OCI-LY7 (cell line): Measurements from ENCODE around the gene INPP4A. TPM values are rescaled to one million over a fixed set of nuclear protein-coding genes. Genes with fewer than 3 reads are reported as not detected.

ENCODE experiments used
- BruUV-seq: library from RNA; stranded (reverse); fragments of 400-500 nt; replicated peaks from 2 replicates; lab custom pipeline; 2021; lab: Mats Ljungman, UMichigan
- CTCF ChIA-PET: fragments of 300-600 bp; sonication (Branson Sonifier 250); formaldehyde crosslinking; loops from one replicate; lab custom pipeline; 2022; ENCODE audit warnings: antibody characterized with exemption; ENCODE audit not compliant: unreplicated experiment; lab: Charles Lee
- POLR2A ChIA-PET: fragments of 300-600 bp; sonication (Branson Sonifier 250); formaldehyde crosslinking; loops from one replicate; lab custom pipeline; 2022; ENCODE audit warnings: antibody characterized with exemption; lab: Charles Lee
- DNase-seq: peaks from one replicate; pipeline ENCODE4 v3.0.0-alpha.2; 2015; ENCODE audit warnings: low spot score
- H2AFZ ChIP-seq: fragments of 200-600 bp; sonication (generic), shearing (Covaris generic); 2 replicates; pipeline ENCODE4 v1.6.1; 2014; ENCODE audit warnings: mild to moderate bottlenecking, antibody characterized with exemption, low read length, moderate library complexity
- H3K27ac ChIP-seq: fragments of 200-600 bp; sonication (generic); 2 replicates; pipeline ENCODE4 v1.5.1; 2014; ENCODE audit warnings: mixed run types, low read depth, mild to moderate bottlenecking, moderate library complexity, low read length, inconsistent platforms; ENCODE audit not compliant: poor library complexity, severe bottlenecking
- H3K36me3 ChIP-seq: fragments of 200-600 bp; sonication (generic); 2 replicates; pipeline ENCODE4 v1.6.1; 2014; ENCODE audit warnings: mild to moderate bottlenecking, antibody characterized with exemption, low read length, moderate library complexity, mixed read lengths; ENCODE audit not compliant: insufficient read depth
- H3K4me1 ChIP-seq: fragments of 200-600 bp; sonication (generic); 2 replicates; pipeline ENCODE4 v1.5.1; 2014; ENCODE audit warnings: mild to moderate bottlenecking, low read length; ENCODE audit not compliant: insufficient read depth, poor library complexity, severe bottlenecking
- H3K4me2 ChIP-seq: fragments of 200-600 bp; sonication (generic); 2 replicates; pipeline ENCODE4 v1.6.1; 2014; ENCODE audit warnings: mild to moderate bottlenecking, low read length
- H3K4me3 ChIP-seq: fragments of 200-600 bp; sonication (generic); 2 replicates; pipeline ENCODE4 v1.5.1; 2014; ENCODE audit warnings: mild to moderate bottlenecking, low read depth, low read length; ENCODE audit not compliant: poor library complexity, severe bottlenecking
- H3K79me2 ChIP-seq: fragments of 200-600 bp; sonication (generic); 2 replicates; pipeline ENCODE4 v1.6.1; 2016; ENCODE audit warnings: low read depth, mild to moderate bottlenecking, low read length, moderate library complexity, mixed read lengths; ENCODE audit not compliant: insufficient read depth
- H3K9me2 ChIP-seq: fragments of 200-600 bp; sonication (generic); 2 replicates; pipeline ENCODE4 v1.6.1; 2016; ENCODE audit warnings: mild to moderate bottlenecking, low read length, mixed read lengths; ENCODE audit not compliant: insufficient read depth
- H3K9me3 ChIP-seq: fragments of 200-600 bp; sonication (generic); 2 replicates; pipeline ENCODE4 v1.6.1; 2014; ENCODE audit warnings: mild to moderate bottlenecking, mixed run types, low read length, mixed read lengths
- H4K20me1 ChIP-seq: fragments of 200-600 bp; sonication (generic); 2 replicates; pipeline ENCODE4 v1.6.1; 2014; ENCODE audit warnings: mild to moderate bottlenecking, antibody characterized with exemption, low read length, moderate library complexity, mixed read lengths; ENCODE audit not compliant: insufficient read depth
- CTCF ChIP-seq: fragments of 200-600 bp; sonication (generic); conservative IDR thresholded peaks from 2 replicates; pipeline ENCODE4 v1.5.1; 2014; ENCODE audit warnings: mild to moderate bottlenecking, antibody characterized with exemption, low read length, moderate library complexity, mixed read lengths
- EZH2phosphoT487 ChIP-seq: fragments of 200-600 bp; sonication (generic); IDR thresholded peaks from 2 replicates; pipeline ENCODE4 v1.6.1; 2018; ENCODE audit warnings: low read depth, borderline replicate concordance, mild to moderate bottlenecking, mixed run types, antibody characterized with exemption, low read length, moderate library complexity, mixed read lengths
- intact Hi-C: fragments of 100-400 bp; cut with micrococcal nuclease; formaldehyde crosslinking; loops from one replicate; pipeline ENCODE4 v1.10.0; 2022; ENCODE audit not compliant: unreplicated experiment
- total RNA-seq, 2 experiments: library from RNA; depleted of rRNA in 1 of 2; stranded (reverse); fragments of >200 nt in 1 of 2; shearing (Covaris generic) in 1 of 2; gene quantifications; 2 replicates each; pipeline ENCODE4 v1.2.3, GENCODE V29; 2014 to 2022

Gene INPP4A
- total RNA-seq, 2 experiments from 2014 or later: 28.5 to 28.6 TPM

- CTCF ChIA-PET: no interaction called here
- POLR2A ChIA-PET: no interaction called here
Measured at GRCh38 chr2:98489971-98490962, 45.6 kb downstream of the INPP4A start.

GRCh38 chr2:98492441-98492840 lies 47.8 kb downstream of the INPP4A start:
- no peak for TF ChIP-seq CTCF
- H2AFZ ChIP-seq: no peak overlapping the region
- H3K4me2 ChIP-seq: no peak overlapping the region
- intact Hi-C loops: no loop called here
- no peaks in the 10 kb centered on the region for H3K9me2 ChIP-seq
- H3K9me3 ChIP-seq: peaks cover 19% of the 10 kb centered on the region; the same call in 1 of the 2 replicates
- BruUV-seq: no TSS peak
- H3K4me1 ChIP-seq: peaks cover 16% of the 10 kb centered on the region
- H3K36me3 ChIP-seq: no peaks in the 10 kb centered on the region
- H3K4me3 ChIP-seq: no peak overlapping the region
- H4K20me1 ChIP-seq: 0 out of 2 replicates have a peak, but pooled peaks cover 3% of the 10 kb centered on the region
- DNase-seq: no peak
- no peak overlapping the region for H3K27ac ChIP-seq
- H3K79me2 ChIP-seq: no peaks in the 10 kb centered on the region
- ChIA-PET CTCF (no interaction called here), POLR2A (interaction anchor here (0.9 kb wide), 1 partner anchor 10 kb away, joined by 3 read pairs; no protein-coding TSS in a partner anchor)

More at GRCh38 chr2:98489971-98490962, 45.6 kb downstream of the INPP4A start:
- Histone ChIP-seq H3K4me3 (no peak overlapping the region), H3K36me3 (no peaks in the 10 kb centered on the region), H2AFZ (no peak overlapping the region), H4K20me1 (0 out of 2 replicates have a peak, but pooled peaks cover 3% of the 10 kb centered on the region), H3K9me3 (peaks cover 8% of the 10 kb centered on the region; the same call in 1 of the 2 replicates), H3K27ac (no peak overlapping the region), H3K9me2 (no peaks in the 10 kb centered on the region), H3K4me1 (peaks cover 30% of the 10 kb centered on the region), H3K79me2 (no peaks in the 10 kb centered on the region), H3K4me2 (no peak overlapping the region)
- intact Hi-C loops: loop anchor here (5.0 kb wide), 1 partner anchor 62 kb away; no protein-coding TSS in a partner anchor
- no TSS peak for BruUV-seq
- TF ChIP-seq EZH2phosphoT487 (no peak), CTCF (no peak)
- DNase-seq: no peak

GRCh38 chr2:98494699-98495098 lies 50.0 kb downstream of the INPP4A start:
- ChIA-PET POLR2A (no interaction called here), CTCF (no interaction called here)
- H3K27ac ChIP-seq: no peak overlapping the region
- H3K79me2 ChIP-seq: no peaks in the 10 kb centered on the region
- H4K20me1 ChIP-seq: no peaks in the 10 kb centered on the region
- H3K4me1 ChIP-seq: peaks cover 6% of the 10 kb centered on the region
- H3K9me3 ChIP-seq: peaks cover 19% of the 10 kb centered on the region; the same call in 1 of the 2 replicates
- no peak overlapping the region for H3K4me3 ChIP-seq
- TF ChIP-seq CTCF: no peak
- TF ChIP-seq EZH2phosphoT487: no peak
- no peak overlapping the region for H3K4me2 ChIP-seq
- no peaks in the 10 kb centered on the region for H3K9me2 ChIP-seq
- no peak overlapping the region for H2AFZ ChIP-seq
- no peak for DNase-seq
- H3K36me3 ChIP-seq: peaks cover 6% of the 10 kb centered on the region
- BruUV-seq: no TSS peak
- intact Hi-C loops: no loop called here
